Measurements from ENCODE around the gene HOXA9.

GRCh38 chr7:27202862-27203134, 37.5 kb upstream of the HOXA9 start:
- TF ChIP-seq, protein P1, sequence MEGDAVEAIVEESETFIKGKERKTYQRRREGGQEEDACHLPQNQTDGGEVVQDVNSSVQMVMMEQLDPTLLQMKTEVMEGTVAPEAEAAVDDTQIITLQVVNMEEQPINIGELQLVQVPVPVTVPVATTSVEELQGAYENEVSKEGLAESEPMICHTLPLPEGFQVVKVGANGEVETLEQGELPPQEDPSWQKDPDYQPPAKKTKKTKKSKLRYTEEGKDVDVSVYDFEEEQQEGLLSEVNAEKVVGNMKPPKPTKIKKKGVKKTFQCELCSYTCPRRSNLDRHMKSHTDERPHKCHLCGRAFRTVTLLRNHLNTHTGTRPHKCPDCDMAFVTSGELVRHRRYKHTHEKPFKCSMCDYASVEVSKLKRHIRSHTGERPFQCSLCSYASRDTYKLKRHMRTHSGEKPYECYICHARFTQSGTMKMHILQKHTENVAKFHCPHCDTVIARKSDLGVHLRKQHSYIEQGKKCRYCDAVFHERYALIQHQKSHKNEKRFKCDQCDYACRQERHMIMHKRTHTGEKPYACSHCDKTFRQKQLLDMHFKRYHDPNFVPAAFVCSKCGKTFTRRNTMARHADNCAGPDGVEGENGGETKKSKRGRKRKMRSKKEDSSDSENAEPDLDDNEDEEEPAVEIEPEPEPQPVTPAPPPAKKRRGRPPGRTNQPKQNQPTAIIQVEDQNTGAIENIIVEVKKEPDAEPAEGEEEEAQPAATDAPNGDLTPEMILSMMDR (IDR thresholded peaks at IDR 0.05; ENCODE audit: poor library complexity) = no peak
- no peak for TF ChIP-seq EZH2 (IDR thresholded peaks at IDR 0.05; ENCODE audit: borderline replicate concordance)

All from hepatocyte (in vitro differentiated cells).